GM12878 (cell line): ENCODE results near the gene ATF6. TPM values are rescaled to one million over a fixed set of nuclear protein-coding genes. Genes with fewer than 3 reads are reported as not detected.

Experiments
- ATAC-seq: fragments of 200-7000 bp; cut with Tn5 transposase; 3 replicates; pipeline ENCODE4 v1.9.1; 2020; ENCODE audit warnings: mild to moderate bottlenecking, moderate library complexity
- BruUV-seq: library from RNA; stranded (reverse); fragments of 400-500 nt; replicated peaks from 2 replicates; lab custom pipeline; 2021; lab: Mats Ljungman, UMichigan
- CTCF ChIA-PET: fragments of 300-600 bp; sonication (Branson Sonifier 250); formaldehyde crosslinking; extraction: SDS; loops from one replicate; lab custom pipeline; 2021; ENCODE audit warnings: inconsistent platforms; lab: Yijun Ruan, JAX
- POLR2A ChIA-PET: fragments of 350-600 bp; formaldehyde crosslinking; extraction: SDS; loops from one replicate; lab custom pipeline; 2021; ENCODE audit warnings: inconsistent platforms; lab: Charles Lee
- RAD21 ChIA-PET: fragments of 300-600 bp; sonication (Branson Sonifier 250); formaldehyde crosslinking; loops from one replicate; lab custom pipeline; 2023; ENCODE audit warnings: antibody characterized with exemption; ENCODE audit not compliant: unreplicated experiment; lab: Charles Lee
- SMC1A ChIA-PET: fragments of 300-600 bp; sonication (Branson Sonifier 250); formaldehyde crosslinking; loops from one replicate; lab custom pipeline; 2023; ENCODE audit not compliant: unreplicated experiment, uncharacterized antibody; lab: Charles Lee
- DNase-seq: peaks from one replicate; pipeline ENCODE4 v3.0.0-alpha.2; 2011; ENCODE audit warnings: low read depth, low spot score
- FAIRE-seq: peaks from 3 replicates; lab custom pipeline; 2011; peaks lifted over from hg19 to GRCh38; lab: Jason Lieb, UNC
- H2AFZ ChIP-seq: 2 replicates; pipeline ENCODE4 v1.6.0; 2011; ENCODE audit warnings: low read depth, low read length, control low read depth; ENCODE audit not compliant: control insufficient read depth
- H3K27ac ChIP-seq: 2 replicates; pipeline ENCODE4 v1.5.1; 2011; ENCODE audit warnings: control low read depth; ENCODE audit not compliant: control insufficient read depth, insufficient read depth
- H3K27me3 ChIP-seq, 2 experiments: replicated peaks in 1 of 2; 2 replicates each; pipeline versions ENCODE4 v1.6.0 to v1.6.1; 2011; ENCODE audit warnings: low read length in 1 of 2; ENCODE audit not compliant: control insufficient read depth in 2 of 2, insufficient read depth in 2 of 2
- H3K36me3 ChIP-seq, 2 experiments: 2 replicates each; pipeline ENCODE4 v1.5.1; 2011; ENCODE audit warnings: low read length in 1 of 2; ENCODE audit not compliant: control insufficient read depth in 2 of 2, insufficient read depth in 2 of 2
- H3K4me1 ChIP-seq: 2 replicates; pipeline ENCODE4 v1.6.1; 2011; ENCODE audit warnings: mild to moderate bottlenecking, low read length, moderate library complexity, mixed read lengths; ENCODE audit not compliant: control insufficient read depth, insufficient read depth
- H3K4me2 ChIP-seq: 2 replicates; pipeline ENCODE4 v1.6.0; 2011; ENCODE audit warnings: control low read depth; ENCODE audit not compliant: control insufficient read depth, insufficient read depth
- H3K4me3 ChIP-seq: fragments of 200-600 bp; sonication (generic); 2 replicates; pipeline ENCODE4 v1.5.1; 2016
- H3K79me2 ChIP-seq: 2 replicates; pipeline ENCODE4 v1.6.0; 2011; ENCODE audit warnings: low read length; ENCODE audit not compliant: control insufficient read depth, insufficient read depth
- H3K9ac ChIP-seq: 2 replicates; pipeline ENCODE4 v1.8.0; 2011; ENCODE audit warnings: low read length, control low read depth, mixed read lengths; ENCODE audit not compliant: control insufficient read depth, insufficient read depth
- H3K9me3 ChIP-seq: replicated peaks from 3 replicates; pipeline ENCODE4 v1.5.1; 2011; ENCODE audit warnings: mild to moderate bottlenecking, low read length; ENCODE audit not compliant: control insufficient read depth, insufficient read depth
- H4K20me1 ChIP-seq: 2 replicates; pipeline ENCODE4 v1.6.0; 2011; ENCODE audit not compliant: control insufficient read depth, insufficient read depth
- ASH2L ChIP-seq: fragments of 300-600, 200-600 bp; sonication (generic); IDR thresholded peaks from 2 replicates; pipeline ENCODE4 v1.6.1; 2017; ENCODE audit warnings: low read depth, mild to moderate bottlenecking, borderline replicate concordance
- BRCA1 ChIP-seq: IDR thresholded peaks from 2 replicates; pipeline ENCODE4 v1.6.1; 2011; ENCODE audit warnings: low read depth, low read length, improper control_type of control experiment
- CREM ChIP-seq: IDR thresholded peaks from 2 replicates; pipeline ENCODE4 v1.6.1; 2014; ENCODE audit warnings: antibody characterized with exemption, low read depth
- KDM1A ChIP-seq: fragments of 200-600 bp; sonication (generic); IDR thresholded peaks from 2 replicates; pipeline ENCODE4 v1.6.1; 2016; ENCODE audit warnings: borderline replicate concordance
- MTA3 ChIP-seq: IDR thresholded peaks from 2 replicates; pipeline ENCODE4 v1.6.1; 2012; ENCODE audit warnings: low read length, inconsistent platforms, borderline replicate concordance
- SUZ12 ChIP-seq: fragments of 200-600 bp; sonication (generic); IDR thresholded peaks from one replicate; pipeline ENCODE4 v1.6.1; 2018; ENCODE audit warnings: antibody characterized with exemption, mild to moderate bottlenecking; ENCODE audit not compliant: unreplicated experiment
- TBL1XR1 ChIP-seq: IDR thresholded peaks from 2 replicates; pipeline ENCODE4 v1.6.1; 2012; ENCODE audit warnings: low read depth, low read length, improper control_type of control experiment
- WGBS: methylation state at CpG from one replicate; pipeline ENCODE4 v1.1.6; 2016; ENCODE audit warnings: low lambda C conversion rate; ENCODE audit not compliant: insufficient replicate concordance, insufficient coverage; ENCODE audit errors: missing lambda C conversion rate; 5-methylcytosine and 5-hydroxymethylcytosine counted together
- in situ Hi-C: fragments of 300-500 bp; cut with MboI; formaldehyde crosslinking; loops from 9 replicates; pipeline ENCODE4 v1.14.3; 2018; ENCODE audit warnings: mixed read lengths
- intact Hi-C: fragments of 100-400 bp; cut with micrococcal nuclease; formaldehyde crosslinking; loops from one replicate; pipeline ENCODE4 v1.14.2; 2022; ENCODE audit not compliant: unreplicated experiment
- polyA plus RNA-seq, 11 experiments: library from polyadenylated mRNA; depleted of rRNA in 4 of 11; unstranded in 6 of 11; stranded (reverse) in 5 of 11; fragments of >200 nt; fragmentation: Nextera tagmentation in 4 of 11; fragmentation: Illumina TruSeq in 1 of 11; extraction: Ambion mirVana in 4 of 11; extraction: Trizol in 1 of 11; gene quantifications; 1 replicate in 1 of 11; 2 replicates in 10 of 11; pipeline versions ENCODE4 v1.2.1 to v1.2.3, GENCODE V29; 2011 to 2016; ENCODE audit warnings: inconsistent platforms in 2 of 11, missing spikeins in 2 of 11, low read depth in 1 of 11
- total RNA-seq, 4 experiments: library from RNA; depleted of rRNA in 3 of 4; stranded (reverse); fragments of >200 nt in 3 of 4; fragmentation: Illumina TruSeq in 1 of 4; extraction: Trizol in 1 of 4; gene quantifications; 2 replicates each; pipeline versions ENCODE4 v1.2.1 to v1.2.3, GENCODE V29; 2013 to 2021
- TF ChIP-seq, protein P1 (sequence below): fragments of 450-650 bp; IDR thresholded peaks from 2 replicates; pipeline ENCODE4 v1.6.1; 2018; ENCODE audit warnings: borderline replicate concordance, mild to moderate bottlenecking; ENCODE audit not compliant: partially characterized antibody
- TF ChIP-seq, protein P2 (sequence below): fragments of 450-650 bp; IDR thresholded peaks from 2 replicates; pipeline ENCODE4 v1.6.1; 2014; ENCODE audit warnings: mild to moderate bottlenecking
- TF ChIP-seq, protein P3 (sequence below): fragments of 450-650 bp; conservative IDR thresholded peaks from 2 replicates; pipeline ENCODE4 v1.6.1; 2017; ENCODE audit warnings: mild to moderate bottlenecking, moderate library complexity
- TF ChIP-seq, protein P4 (sequence below): IDR thresholded peaks from 2 replicates; pipeline ENCODE4 v1.6.1; 2011; ENCODE audit warnings: low read depth, mild to moderate bottlenecking, low read length, moderate library complexity, borderline replicate concordance; ENCODE audit errors: extremely low read depth
- TF ChIP-seq, protein P5 (sequence below): fragments of 450-650 bp; IDR thresholded peaks from 2 replicates; pipeline ENCODE4 v1.6.1; 2017; ENCODE audit warnings: mild to moderate bottlenecking, low read depth, inconsistent platforms; ENCODE audit not compliant: poor library complexity, severe bottlenecking

The ATF6 gene
- total and polyA plus RNA-seq, 10 of the 15 experiments (the other 5 are each of a cell fraction or from before 2014, with no cell fraction given) = 7.8 to 24.3 (median 14.7) TPM

DNA sequence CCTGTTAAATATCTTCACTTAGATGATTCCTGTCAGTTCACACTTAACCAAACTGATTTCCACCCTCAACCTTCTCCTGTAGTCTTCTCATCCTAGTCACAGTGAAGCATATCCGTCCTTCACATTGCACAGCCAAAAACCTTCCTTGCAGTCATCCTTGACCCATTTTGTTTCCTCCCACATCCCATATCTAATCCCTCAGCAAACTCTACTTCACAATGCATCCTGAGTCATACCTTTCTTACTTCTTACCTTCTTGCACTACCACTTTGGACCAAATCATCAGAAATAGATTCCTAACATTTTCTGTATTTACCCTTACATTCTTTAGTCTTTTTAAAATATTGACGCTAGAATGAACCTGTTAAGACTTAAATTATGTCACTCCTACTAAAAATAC, 170.7 kb downstream of the ATF6 start:
- ChIA-PET CTCF (no interaction called here), SMC1A (no interaction called here), POLR2A (no interaction called here), RAD21 (no interaction called here)
- H3K27me3 ChIP-seq = no peaks in the 10 kb centered on the region
- no peak overlapping the region for H3K27ac ChIP-seq
- no TSS peak for BruUV-seq
- peaks cover 17% of the 10 kb centered on the region for H3K4me1 ChIP-seq
- H4K20me1 ChIP-seq = no peaks in the 10 kb centered on the region
- H2AFZ ChIP-seq = no peak overlapping the region
- peaks cover 0 to 11% of the 10 kb centered on the region in 2 experiments; a peak in 3 of 4 replicates for H3K36me3 ChIP-seq
- FAIRE-seq (no peak), ATAC-seq (no peak), DNase-seq (no peak)
- no peak overlapping the region for H3K9ac ChIP-seq
- H3K4me3 ChIP-seq = no peak overlapping the region
- TF ChIP-seq, protein P1, sequence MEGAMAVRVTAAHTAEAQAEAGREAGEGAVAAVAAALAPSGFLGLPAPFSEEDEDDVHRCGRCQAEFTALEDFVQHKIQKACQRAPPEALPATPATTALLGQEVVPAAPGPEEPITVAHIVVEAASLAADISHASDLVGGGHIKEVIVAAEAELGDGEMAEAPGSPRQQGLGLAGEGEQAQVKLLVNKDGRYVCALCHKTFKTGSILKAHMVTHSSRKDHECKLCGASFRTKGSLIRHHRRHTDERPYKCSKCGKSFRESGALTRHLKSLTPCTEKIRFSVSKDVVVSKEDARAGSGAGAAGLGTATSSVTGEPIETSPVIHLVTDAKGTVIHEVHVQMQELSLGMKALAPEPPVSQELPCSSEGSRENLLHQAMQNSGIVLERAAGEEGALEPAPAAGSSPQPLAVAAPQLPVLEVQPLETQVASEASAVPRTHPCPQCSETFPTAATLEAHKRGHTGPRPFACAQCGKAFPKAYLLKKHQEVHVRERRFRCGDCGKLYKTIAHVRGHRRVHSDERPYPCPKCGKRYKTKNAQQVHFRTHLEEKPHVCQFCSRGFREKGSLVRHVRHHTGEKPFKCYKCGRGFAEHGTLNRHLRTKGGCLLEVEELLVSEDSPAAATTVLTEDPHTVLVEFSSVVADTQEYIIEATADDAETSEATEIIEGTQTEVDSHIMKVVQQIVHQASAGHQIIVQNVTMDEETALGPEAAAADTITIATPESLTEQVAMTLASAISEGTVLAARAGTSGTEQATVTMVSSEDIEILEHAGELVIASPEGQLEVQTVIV = no peak
- no peak for TF ChIP-seq TBL1XR1
- no peak for TF ChIP-seq SUZ12
- TF ChIP-seq, protein P2, sequence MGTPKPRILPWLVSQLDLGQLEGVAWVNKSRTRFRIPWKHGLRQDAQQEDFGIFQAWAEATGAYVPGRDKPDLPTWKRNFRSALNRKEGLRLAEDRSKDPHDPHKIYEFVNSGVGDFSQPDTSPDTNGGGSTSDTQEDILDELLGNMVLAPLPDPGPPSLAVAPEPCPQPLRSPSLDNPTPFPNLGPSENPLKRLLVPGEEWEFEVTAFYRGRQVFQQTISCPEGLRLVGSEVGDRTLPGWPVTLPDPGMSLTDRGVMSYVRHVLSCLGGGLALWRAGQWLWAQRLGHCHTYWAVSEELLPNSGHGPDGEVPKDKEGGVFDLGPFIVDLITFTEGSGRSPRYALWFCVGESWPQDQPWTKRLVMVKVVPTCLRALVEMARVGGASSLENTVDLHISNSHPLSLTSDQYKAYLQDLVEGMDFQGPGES = no peak
- no peak for TF ChIP-seq CREM
- TF ChIP-seq KDM1A = no peak
- no peak for TF ChIP-seq ASH2L
- TF ChIP-seq, protein P3, sequence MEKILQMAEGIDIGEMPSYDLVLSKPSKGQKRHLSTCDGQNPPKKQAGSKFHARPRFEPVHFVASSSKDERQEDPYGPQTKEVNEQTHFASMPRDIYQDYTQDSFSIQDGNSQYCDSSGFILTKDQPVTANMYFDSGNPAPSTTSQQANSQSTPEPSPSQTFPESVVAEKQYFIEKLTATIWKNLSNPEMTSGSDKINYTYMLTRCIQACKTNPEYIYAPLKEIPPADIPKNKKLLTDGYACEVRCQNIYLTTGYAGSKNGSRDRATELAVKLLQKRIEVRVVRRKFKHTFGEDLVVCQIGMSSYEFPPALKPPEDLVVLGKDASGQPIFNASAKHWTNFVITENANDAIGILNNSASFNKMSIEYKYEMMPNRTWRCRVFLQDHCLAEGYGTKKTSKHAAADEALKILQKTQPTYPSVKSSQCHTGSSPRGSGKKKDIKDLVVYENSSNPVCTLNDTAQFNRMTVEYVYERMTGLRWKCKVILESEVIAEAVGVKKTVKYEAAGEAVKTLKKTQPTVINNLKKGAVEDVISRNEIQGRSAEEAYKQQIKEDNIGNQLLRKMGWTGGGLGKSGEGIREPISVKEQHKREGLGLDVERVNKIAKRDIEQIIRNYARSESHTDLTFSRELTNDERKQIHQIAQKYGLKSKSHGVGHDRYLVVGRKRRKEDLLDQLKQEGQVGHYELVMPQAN = no peak
- TF ChIP-seq, protein P4, sequence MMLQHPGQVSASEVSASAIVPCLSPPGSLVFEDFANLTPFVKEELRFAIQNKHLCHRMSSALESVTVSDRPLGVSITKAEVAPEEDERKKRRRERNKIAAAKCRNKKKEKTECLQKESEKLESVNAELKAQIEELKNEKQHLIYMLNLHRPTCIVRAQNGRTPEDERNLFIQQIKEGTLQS = no peak
- TF ChIP-seq BRCA1 = no peak
- TF ChIP-seq, protein P5, sequence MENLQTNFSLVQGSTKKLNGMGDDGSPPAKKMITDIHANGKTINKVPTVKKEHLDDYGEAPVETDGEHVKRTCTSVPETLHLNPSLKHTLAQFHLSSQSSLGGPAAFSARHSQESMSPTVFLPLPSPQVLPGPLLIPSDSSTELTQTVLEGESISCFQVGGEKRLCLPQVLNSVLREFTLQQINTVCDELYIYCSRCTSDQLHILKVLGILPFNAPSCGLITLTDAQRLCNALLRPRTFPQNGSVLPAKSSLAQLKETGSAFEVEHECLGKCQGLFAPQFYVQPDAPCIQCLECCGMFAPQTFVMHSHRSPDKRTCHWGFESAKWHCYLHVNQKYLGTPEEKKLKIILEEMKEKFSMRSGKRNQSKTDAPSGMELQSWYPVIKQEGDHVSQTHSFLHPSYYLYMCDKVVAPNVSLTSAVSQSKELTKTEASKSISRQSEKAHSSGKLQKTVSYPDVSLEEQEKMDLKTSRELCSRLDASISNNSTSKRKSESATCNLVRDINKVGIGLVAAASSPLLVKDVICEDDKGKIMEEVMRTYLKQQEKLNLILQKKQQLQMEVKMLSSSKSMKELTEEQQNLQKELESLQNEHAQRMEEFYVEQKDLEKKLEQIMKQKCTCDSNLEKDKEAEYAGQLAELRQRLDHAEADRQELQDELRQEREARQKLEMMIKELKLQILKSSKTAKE = no peak
- no peak for TF ChIP-seq MTA3
- intact Hi-C loops (no loop called here), in situ Hi-C loops (no loop called here)
- H3K9me3 ChIP-seq = no peaks in the 10 kb centered on the region
- no peak overlapping the region for H3K4me2 ChIP-seq
- no peaks in the 10 kb centered on the region for H3K79me2 ChIP-seq
- 95% methylated on average over 2 of the region's 2 CpGs for WGBS
